Renal cortical epithelial cell (primary cell): ENCODE data around the gene DCC. TPM values are rescaled to one million over a fixed set of nuclear protein-coding genes. Genes with fewer than 3 reads are reported as not detected.

Experiments
- DNase-seq: peaks from one replicate; pipeline ENCODE4 v3.0.0-alpha.2; 2011; ENCODE audit warnings: low read depth
- total RNA-seq: library from RNA; depleted of rRNA; stranded (reverse); fragments of >200 nt; gene quantifications from 2 replicates; pipeline ENCODE4 v1.2.3, GENCODE V29; 2014

Gene DCC
- total RNA-seq, 1 donor from 2014 or later: not detected

DNA sequence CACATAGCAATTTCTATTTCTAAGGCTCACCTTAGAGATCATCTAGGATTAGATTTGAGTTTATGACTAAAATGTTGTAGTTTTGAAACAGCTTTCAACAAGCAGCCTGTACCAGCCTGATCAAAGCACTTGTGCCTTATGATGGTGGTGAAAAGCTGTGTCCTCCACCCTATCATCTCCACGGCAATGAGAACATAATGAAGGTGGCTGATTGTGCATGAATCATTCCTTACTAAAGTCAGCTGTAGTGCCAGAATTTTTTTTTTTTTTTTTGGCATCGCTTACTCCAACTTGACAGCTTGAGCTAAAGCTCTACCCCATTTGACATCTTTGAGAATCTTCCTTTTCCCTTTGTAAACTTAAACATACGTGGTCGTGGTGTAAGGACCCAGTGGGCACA is 86.0 kb downstream of the DCC start:
- DNase-seq: no peak

DNA sequence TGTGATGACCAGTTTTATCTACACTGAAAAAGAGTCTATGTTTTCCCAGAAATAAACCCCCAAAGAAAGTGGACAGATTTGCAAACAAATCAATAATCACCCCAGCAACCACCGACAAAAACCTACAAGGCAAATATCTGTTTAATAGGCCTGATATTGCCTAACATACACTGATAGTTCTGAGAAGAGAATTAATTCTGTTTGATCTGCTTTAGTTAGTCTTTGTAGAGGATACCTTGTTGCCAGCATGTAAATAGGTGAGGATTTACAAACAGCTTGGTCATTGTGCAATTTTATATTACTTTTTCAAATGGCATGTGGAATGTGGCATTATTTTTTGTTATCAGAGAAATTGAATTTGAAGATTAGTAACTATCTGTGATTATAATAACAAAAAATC is 86.5 kb downstream of the DCC start:
- no peak for DNase-seq

- DNase-seq: no peak
Measured at GRCh38 chr18:52427521-52428175, 87.7 kb downstream of the DCC start.

GRCh38 chr18:52431683-52432082 is 91.7 kb downstream of the DCC start:
- no peak for DNase-seq

DNA sequence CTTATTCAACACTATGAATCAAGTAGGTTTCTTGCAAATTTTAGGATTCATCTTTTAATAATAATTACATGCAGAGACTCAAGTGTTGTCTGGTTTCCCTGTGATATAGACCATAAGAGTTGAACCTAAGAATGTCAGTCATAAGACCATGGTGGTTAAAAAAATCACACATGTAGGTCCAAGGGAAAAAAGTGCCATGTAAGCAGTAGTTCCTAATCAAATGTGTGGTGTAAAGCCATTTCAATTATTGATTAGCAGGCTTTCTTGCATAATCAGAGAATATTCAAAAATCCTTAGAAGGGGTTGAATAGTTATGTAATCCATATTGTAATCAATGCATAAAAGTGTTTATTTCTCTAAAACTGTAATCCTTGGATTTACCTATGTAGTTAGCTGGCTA is 93.8 kb downstream of the DCC start:
- no peak for DNase-seq

DNA sequence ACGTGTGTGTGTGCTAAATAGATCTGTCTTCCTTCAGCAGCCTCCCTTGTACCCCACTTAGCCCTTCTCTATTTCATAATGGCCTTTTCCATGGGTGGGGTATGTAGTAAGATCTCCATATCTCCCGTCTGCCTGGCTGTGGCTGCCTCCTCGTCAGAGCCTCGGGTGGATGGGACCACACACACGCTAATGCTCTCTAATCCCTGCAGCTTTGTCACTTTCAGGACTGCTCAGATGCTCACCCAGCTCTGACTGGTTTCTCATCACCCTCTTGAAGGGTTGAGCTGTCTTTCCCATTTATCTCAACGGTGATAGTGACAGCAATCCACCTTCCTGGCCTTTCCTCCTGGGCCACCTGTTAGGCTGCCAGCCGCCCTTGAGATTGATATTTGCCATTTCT is 95.3 kb downstream of the DCC start:
- DNase-seq: no peak

- DNase-seq: no peak
Measured at GRCh38 chr18:52437161-52437560, 97.2 kb downstream of the DCC start.

- DNase-seq: no peak
Measured at GRCh38 chr18:52439457-52439856, 99.5 kb downstream of the DCC start.

DNA sequence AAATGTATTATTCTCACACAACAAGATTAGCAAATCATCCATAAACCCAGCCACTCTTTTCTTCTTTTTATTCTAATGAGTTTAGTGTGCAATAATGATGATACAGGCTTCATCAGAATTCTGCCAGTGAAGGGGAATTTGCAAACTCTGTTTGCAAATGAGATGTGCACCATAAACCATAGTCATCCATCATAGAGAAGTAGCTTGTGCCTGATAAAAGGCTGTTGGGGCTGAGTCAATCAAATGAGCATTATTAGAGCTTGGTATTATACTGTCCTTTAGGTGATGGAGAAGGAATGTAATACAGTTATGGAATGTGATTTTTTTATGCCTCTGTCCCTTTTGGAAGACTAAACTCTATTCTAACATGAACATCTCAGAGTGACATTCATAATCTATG is 101.8 kb downstream of the DCC start:
- DNase-seq: no peak

DNA sequence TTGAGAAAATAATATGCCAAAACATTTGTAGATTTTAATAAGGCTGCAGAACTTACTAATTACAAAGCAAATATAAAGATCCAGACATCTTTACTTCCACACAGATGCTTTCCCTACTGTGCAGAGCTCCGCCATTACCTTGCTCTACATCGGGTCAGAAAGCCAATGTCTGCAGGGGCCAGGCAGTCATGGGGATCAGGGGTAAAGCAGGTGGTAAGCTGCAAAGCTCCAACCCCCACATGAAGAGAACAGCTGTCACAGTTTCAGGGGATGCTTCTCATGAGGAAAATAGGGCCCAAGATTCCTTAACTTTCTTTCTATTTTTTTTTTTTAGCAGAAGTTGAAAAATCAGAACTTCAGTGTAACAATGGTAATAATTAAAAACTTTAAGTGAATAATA is 102.7 kb downstream of the DCC start:
- no peak for DNase-seq

- no peak for DNase-seq
Measured at GRCh38 chr18:52451256-52451655, 111.3 kb downstream of the DCC start.

DNA sequence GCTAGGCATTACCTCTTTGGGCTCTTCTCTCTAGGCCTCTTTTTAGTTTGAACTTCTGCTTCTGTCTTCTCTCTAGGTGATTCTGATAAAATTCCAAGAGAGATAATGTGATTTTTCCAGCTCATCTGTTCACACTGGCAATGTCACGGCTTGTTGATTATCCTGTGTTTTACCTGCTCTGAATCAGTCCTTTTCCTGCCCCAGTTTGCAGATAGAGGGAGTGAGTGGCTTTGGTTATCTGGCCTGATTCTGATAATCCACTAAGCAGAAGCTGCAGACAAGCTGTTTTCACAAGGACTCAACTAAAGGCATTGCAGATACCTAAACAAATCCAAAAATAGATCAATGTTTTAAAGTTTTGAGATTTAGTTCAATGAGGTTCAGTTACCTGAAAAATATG is 111.9 kb downstream of the DCC start:
- DNase-seq: no peak

DNA sequence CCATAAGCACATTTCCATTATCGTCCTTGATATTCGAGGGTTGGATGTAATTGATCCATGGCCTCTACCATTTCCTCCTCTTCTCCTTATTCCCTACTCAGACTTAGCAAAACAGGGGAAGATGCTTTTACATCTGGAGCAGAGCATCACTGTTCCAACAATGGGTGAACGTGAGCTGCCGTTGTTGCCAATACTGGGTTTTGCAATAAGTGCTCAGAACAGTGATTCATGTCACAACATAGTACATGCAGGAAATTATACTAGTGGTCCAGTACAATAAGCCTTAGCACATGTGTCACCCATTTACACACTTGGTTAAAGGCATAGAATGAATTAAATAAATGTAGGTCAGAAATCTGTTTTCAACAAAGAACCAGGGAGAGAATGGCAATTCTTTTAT is 112.4 kb downstream of the DCC start:
- DNase-seq: no peak

DNA sequence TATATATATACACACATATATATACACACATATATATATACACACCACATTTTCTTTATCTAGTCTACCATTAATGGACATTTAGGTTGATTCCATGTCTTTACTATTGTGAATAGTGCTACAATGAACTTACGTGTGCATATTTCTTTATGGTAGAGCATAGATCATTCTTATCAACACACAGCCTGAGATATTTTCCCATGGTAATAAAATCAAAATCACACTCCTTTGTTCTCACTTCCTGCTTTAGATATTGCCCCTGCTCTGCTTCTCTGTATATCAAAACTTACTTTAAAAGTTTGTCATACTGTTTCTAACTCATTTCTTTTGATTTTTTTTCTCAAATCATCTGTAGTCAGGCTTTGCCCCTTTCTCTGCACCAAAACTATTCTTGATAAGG is 119.9 kb downstream of the DCC start:
- DNase-seq: no peak

DNA sequence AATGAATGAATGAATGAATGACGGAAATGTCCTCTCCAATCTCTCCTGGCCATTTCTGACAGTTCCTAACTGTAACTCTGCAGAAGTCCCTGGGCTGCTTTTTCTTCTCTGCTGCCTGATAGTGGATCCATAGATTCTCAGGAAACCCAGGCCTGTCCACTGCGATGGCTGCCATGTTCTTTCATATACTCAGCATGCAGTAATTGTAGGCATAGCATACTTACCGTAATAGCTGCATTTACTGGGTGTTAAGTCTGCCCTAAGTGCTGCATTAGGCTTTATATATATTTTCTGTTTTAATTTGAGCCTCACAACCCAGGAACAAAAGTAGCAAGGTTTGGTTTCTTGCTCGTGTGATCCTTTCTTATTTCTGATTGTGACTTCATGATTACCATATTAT is 122.9 kb downstream of the DCC start:
- DNase-seq: no peak

GRCh38 chr18:52465391-52465790 is 125.4 kb downstream of the DCC start:
- DNase-seq: no peak

DNA sequence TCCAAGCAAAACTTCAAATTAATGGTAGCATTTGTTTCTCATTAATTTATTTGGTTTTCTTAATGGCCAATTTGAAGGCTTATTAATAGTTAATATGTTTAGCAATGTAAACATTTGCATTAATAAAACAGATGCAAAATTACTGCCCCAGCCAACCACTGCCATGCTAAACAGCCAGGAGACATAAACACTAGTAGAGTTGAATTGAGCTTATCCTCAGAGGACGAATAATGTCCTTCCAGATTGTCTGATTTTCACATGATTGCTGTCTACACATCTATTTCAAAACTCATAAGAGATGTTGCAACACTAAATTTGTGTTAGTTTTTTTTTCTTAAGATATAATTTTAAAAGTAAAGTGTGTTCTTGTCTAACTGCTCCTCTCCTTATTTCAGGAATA is 128.5 kb downstream of the DCC start:
- no peak for DNase-seq

GRCh38 chr18:52475325-52475724 is 135.3 kb downstream of the DCC start:
- DNase-seq: no peak

GRCh38 chr18:52481116-52481515 is 141.1 kb downstream of the DCC start:
- no peak for DNase-seq

DNA sequence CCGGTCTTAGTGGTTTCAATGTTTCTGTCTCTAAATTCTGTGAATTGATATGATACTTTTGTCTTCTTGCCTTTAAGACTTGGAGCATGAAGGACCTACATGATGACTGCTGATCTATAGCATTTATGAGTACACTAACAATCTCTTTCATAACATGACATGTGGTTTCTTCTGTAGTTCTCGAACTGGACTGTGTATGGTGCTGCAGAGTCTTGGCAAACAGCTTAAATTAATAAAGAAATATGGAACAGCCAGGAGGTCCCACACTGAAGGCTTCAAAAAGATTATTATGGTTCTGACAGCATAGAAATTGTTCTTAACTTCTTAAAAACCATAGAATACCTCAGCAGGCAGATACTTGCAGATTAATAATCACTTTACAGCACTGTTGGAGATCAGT is 145.0 kb downstream of the DCC start:
- DNase-seq: no peak

DNA sequence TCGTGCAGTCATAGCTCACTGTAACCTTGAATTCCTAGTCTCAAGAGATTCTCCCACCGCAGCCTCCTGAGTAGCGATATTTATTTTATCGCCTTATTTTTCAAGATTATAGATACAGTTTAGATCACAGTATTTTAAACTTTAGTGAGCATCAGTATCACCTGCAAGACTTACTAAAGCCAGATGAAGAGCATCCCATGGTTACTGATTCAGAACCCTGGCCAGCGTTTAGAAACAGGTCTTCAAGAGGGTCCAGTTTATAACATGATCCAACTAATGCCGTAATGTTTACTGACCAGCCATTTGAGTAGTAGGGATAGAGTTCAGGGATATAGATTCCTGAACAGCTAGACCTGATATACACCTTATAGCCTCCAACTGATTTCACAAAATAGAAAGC is 146.1 kb downstream of the DCC start:
- DNase-seq: no peak

DNA sequence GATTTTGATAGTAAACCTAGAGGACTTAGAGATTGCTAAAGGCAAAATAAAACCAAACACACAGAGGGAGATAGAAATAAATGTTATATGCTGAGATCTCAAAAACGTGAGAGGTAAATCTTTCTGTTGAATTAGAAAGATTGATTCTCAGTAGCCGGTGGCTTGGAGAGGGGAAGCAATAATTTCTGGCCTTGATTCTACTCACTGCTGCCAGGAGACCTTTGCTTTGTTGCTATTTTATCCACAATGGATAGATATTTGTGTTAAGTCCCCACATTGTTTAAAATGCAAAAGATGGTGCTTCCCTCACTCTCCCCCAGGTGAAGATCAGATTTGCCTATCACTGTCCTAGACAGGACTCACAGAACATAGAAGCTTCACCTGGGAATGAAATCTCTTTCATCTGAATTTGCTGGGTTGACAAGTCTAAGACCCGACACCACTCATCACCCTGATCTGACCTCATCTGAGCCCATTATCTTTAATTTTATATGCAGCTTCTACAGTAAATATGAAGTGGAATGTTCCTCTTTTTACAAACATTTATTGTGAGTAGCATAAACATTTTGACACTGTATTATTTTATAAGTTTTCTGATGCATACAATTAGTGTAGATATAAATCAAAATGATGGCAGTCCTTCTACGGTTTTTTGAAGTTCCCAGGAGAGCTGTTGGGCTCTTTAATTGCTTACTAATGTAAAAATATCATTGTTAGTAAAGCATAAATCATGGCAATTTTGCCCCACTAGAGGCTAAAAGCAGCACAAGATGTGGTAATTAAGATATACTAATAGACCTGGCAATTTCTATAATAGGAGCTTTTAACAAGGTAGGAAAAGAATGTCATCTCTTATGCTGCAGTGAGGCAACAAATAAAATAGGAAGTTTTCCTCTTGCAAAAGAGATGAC is 149.7 kb downstream of the DCC start:
- DNase-seq: no peak

- DNase-seq: no peak
Measured at GRCh38 chr18:52496426-52496825, 156.4 kb downstream of the DCC start.

DNA sequence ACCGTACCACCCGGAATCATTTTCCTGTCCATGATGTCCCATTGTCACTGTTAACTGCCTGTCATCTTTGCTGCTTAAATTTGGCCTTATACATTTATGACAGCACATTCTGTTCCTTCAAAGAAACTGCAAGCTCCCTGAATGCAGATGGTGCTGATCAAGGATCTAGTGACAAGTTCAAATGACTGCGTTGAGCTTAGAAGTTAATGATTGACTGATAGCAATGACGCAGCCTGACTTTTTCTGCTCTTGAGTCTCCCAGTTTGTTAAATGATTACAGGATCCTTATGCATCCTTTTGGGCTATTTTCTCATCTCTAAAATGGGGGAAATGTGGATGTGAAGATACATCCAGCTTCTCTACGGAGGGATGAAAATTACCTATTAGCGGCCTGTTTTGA is 159.0 kb downstream of the DCC start:
- peak; percentile 60 for DNase-seq
